Nucleus accumbens (tissue), 56 donors: Measurements from ENCODE around the gene GABRA6.

Experiments used
- DNase-seq, 56 donors: peaks; one replicate each; lab custom pipeline; 2025; lab: John Stamatoyannopoulos, UW

The GABRA6 gene

DNA sequence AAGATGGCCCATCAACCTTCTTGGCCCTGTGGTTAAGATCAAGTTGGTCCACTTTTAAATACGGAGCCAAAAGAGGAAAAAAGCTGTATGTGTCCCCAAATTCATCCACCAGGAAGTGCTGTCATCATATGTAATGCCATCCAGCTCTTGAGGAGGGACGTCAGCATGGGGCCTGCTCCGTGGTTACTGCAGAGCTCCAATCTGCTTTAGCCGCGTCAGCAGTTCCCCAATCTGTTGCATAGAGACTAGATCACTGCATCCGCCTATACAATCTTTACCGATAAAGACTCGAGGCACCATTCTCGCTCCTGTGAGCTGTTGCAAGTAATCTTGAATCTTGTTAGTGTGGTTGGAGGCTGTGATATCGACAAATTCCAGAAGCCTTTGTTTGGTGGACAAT lies 65.7 kb downstream of the GABRA6 start:
- no peak for DNase-seq
